ENCODE data around the gene PDE12. TPM values are rescaled to one million over a fixed set of nuclear protein-coding genes. Genes with fewer than 3 reads are reported as not detected.

Gene PDE12
- total and polyA plus RNA-seq, 2 of the 8 experiments (the other 6 are each of a cell fraction or from before 2014, with no cell fraction given): 9.0 to 12.1 TPM

DNA sequence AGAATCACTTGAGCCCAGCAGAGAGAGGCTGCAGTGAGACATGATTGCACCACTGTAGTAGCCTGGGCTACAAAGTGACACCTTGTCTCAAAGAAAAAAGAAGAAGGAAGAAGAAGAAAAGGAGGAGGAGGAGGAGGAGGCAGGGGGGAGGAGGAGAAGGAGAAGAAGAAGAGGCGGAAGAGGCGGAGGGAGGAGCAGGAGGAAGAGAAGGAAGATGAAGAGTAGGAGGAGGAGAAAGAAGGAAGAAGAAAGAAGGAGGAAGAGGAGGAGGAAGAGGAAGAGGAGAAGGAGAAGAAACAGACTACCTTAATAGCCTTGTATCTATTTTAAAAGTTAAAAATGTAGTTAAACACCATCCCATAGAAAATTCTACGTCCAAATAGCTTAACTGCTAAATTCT is 60.2 kb downstream of the PDE12 start:
- Histone ChIP-seq H2AK5ac (ENCODE audit: low read depth, low read length) (no peak overlapping the region), H3K18ac (ENCODE audit: extremely low read depth, low read length) (no peak overlapping the region), H2AFZ (ENCODE audit: low read length) (no peak overlapping the region), H3K79me2 (ENCODE audit: control insufficient read depth in 1 of 2, insufficient read depth in 2 of 2, low read length in 2 of 2) (no peaks in the 10 kb centered on the region), H4K8ac (ENCODE audit: extremely low read depth, insufficient read depth, low read length) (no peak overlapping the region), H3K27ac (ENCODE audit: low read depth, low read length) (no peak overlapping the region), H3K79me1 (ENCODE audit: low read depth, low read length) (no peaks in the 10 kb centered on the region), H3K14ac (ENCODE audit: insufficient read length) (no peak overlapping the region), H2BK15ac (ENCODE audit: low read length) (no peak overlapping the region), H3K4me3 (ENCODE audit: extremely low read depth in 1 of 4, insufficient read depth in 2 of 4, low read depth in 3 of 4, low read length in 4 of 4) (no peak overlapping the region), H4K5ac (ENCODE audit: insufficient read length, low read depth, low read length) (no peak overlapping the region), H2BK20ac (ENCODE audit: low read length) (no peak overlapping the region), H3K36me3 (ENCODE audit: control insufficient read depth in 2 of 4, insufficient read depth in 4 of 4, low read length in 3 of 4) (no peaks in the 10 kb centered on the region), H3K23ac (ENCODE audit: insufficient read length) (no peak overlapping the region), H2BK12ac (ENCODE audit: low read depth, low read length) (no peak overlapping the region), H3K27me3 (replicated peaks in 1 of 4; ENCODE audit: control insufficient read depth in 3 of 4, extremely low read depth in 1 of 4, insufficient read depth in 3 of 4, low read length in 3 of 4) (no peaks in the 10 kb centered on the region), H3K4me2 (ENCODE audit: insufficient read depth in 1 of 2, low read depth in 2 of 2, low read length in 2 of 2) (no peak overlapping the region), H3K9me3 (ENCODE audit: insufficient read depth in 2 of 2, low read depth in 1 of 2, low read length in 1 of 2) (no peaks in the 10 kb centered on the region), H4K91ac (replicated peaks; ENCODE audit: insufficient read length, low read length) (no peak overlapping the region), H3K4ac (replicated peaks; ENCODE audit: insufficient read length, low read depth, low read length) (no peak overlapping the region), H4K20me1 (replicated peaks in 1 of 2; ENCODE audit: control insufficient read depth in 1 of 2, insufficient read depth in 2 of 2, low read length in 2 of 2) (no peaks in the 10 kb centered on the region), H2BK5ac (ENCODE audit: low read depth, low read length) (no peak overlapping the region), H3K56ac (replicated peaks; ENCODE audit: insufficient read length, low read depth, low read length) (no peak overlapping the region), H3K23me2 (ENCODE audit: low read depth, low read length) (no peaks in the 10 kb centered on the region), H3K9ac (replicated peaks in 1 of 4; ENCODE audit: extremely low read depth in 1 of 4, low read depth in 3 of 4, low read length in 3 of 4) (no peak overlapping the region), H2BK120ac (replicated peaks; ENCODE audit: low read depth, low read length) (no peak overlapping the region), H3K4me1 (replicated peaks in 1 of 4; ENCODE audit: control insufficient read depth in 3 of 4, insufficient read depth in 4 of 4, low read length in 3 of 4) (no peaks in the 10 kb centered on the region)
- CTCF ChIA-PET (ENCODE audit: partially characterized antibody): no interaction called here
- WGBS, 2 experiments (ENCODE audit: extremely low coverage in 1 of 2, insufficient coverage in 1 of 2, insufficient read length in 1 of 2, insufficient replicate concordance in 2 of 2, low coverage in 1 of 2, low lambda C conversion rate in 2 of 2, missing lambda C conversion rate in 1 of 2): 0 to 49% methylated on average over 2 to 3 of the region's 3 CpGs
- TF ChIP-seq GTF2F1 (IDR thresholded peaks at IDR 0.05; ENCODE audit: borderline replicate concordance, low read depth, low read length): no peak
- TF ChIP-seq NANOG (IDR thresholded peaks at IDR 0.05; ENCODE audit: insufficient read depth, low read depth, low read length, poor library complexity, severe bottlenecking): no peak
- TF ChIP-seq SAP30 (IDR thresholded peaks at IDR 0.05; ENCODE audit: insufficient read depth, insufficient replicate concordance, low read length): no peak
- TF ChIP-seq TAF7 (optimal IDR thresholded peaks at IDR 0.05; ENCODE audit: borderline replicate concordance, low read depth, low read length): no peak
- DNase-seq (ENCODE audit: low read depth in 1 of 2, low spot score in 2 of 2): no peak
- POLR2A ChIA-PET (ENCODE audit: partially characterized antibody): interaction anchor here (1.0 kb wide), 1 partner anchor 19 kb away, joined by 3 read pairs; the partner anchor contains the start of gene ARF4
- FAIRE-seq: no peak

Data from H1 (cell line).